ENCODE measurements around the gene EDRF1.

DNA sequence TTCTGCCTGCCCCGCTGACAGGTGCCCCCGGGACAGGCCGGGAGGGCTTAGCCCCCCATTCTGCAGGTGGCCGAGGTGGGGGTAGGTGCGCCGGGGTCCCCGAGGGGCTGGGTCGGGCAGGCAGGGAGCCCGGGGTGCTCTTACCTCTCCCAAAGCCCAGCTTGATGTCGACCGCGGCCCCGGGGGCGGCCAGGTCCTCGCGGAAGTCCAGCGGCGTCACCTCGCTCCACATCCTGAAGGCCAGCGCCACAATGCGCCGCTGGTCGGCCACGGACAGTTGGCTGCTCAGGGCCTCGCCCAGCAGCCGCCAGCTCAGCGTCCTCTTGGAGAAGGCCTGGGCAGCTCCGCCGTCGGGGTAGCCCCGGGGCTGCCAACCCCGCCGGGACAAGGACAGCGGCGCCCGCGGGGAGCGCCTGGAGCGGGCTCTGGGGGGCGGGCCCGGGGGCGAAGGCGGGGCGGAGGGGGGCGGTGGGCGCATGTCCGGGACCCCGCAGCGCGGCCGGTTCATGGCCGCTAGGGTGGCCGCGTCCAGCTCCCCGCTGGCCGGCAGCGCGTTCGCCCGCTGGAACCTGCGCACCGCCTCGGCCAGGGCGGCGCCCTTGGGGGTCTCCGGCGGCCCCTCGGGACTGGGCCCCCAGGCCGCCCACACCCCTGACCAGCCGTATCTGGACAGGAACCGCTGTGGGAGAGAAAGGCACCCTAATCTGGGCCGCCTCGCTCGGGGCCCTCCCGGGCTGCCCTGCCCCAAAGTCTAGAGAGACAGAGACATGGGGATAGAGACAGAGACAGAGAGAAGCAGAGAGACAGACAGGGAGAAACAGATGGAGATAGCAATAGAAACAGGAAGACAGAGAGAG lies 54.4 kb downstream of the EDRF1 start:
- TF ChIP-seq, protein P1, sequence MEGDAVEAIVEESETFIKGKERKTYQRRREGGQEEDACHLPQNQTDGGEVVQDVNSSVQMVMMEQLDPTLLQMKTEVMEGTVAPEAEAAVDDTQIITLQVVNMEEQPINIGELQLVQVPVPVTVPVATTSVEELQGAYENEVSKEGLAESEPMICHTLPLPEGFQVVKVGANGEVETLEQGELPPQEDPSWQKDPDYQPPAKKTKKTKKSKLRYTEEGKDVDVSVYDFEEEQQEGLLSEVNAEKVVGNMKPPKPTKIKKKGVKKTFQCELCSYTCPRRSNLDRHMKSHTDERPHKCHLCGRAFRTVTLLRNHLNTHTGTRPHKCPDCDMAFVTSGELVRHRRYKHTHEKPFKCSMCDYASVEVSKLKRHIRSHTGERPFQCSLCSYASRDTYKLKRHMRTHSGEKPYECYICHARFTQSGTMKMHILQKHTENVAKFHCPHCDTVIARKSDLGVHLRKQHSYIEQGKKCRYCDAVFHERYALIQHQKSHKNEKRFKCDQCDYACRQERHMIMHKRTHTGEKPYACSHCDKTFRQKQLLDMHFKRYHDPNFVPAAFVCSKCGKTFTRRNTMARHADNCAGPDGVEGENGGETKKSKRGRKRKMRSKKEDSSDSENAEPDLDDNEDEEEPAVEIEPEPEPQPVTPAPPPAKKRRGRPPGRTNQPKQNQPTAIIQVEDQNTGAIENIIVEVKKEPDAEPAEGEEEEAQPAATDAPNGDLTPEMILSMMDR (IDR thresholded peaks at IDR 0.05) = no peak
- no peak for TF ChIP-seq EZH2 (IDR thresholded peaks at IDR 0.05; ENCODE audit: borderline replicate concordance, insufficient read depth, low read depth, low read length, poor library complexity, severe bottlenecking)

Measured in B cell (primary cell).